ENCODE measurements around the gene PHC1. TPM values are rescaled to one million over a fixed set of nuclear protein-coding genes. Genes with fewer than 3 reads are reported as not detected.

The PHC1 gene
- total and polyA plus RNA-seq, 7 donors: 2.1 to 46.8 (median 31.0) TPM

DNA sequence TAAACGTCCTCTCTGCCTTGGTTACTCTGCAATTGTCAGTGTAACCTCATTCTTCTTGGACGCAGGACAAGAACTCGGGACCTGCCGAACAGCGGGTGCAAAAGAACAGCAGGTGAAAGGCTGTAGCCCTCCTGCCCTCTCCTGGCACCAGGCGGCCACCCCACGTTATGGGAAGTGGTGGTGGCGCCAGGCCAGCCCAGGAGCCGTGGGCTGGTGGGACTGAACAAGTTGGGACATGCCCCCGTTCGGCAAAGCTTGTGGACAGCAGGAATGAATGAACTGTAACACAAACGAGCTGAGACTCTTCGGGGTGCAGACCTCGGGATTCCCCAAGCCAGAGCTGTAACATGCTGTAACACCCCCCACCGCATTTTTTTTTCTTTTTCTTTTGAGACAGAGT is 41.8 kb downstream of the PHC1 start:
- TF ChIP-seq EP300 (IDR thresholded peaks at IDR 0.05): no peak
- no peak for TF ChIP-seq POLR2A (IDR thresholded peaks at IDR 0.05)
- no peak for TF ChIP-seq POLR2AphosphoS5 (IDR thresholded peaks at IDR 0.05)
- TF ChIP-seq, protein P1, sequence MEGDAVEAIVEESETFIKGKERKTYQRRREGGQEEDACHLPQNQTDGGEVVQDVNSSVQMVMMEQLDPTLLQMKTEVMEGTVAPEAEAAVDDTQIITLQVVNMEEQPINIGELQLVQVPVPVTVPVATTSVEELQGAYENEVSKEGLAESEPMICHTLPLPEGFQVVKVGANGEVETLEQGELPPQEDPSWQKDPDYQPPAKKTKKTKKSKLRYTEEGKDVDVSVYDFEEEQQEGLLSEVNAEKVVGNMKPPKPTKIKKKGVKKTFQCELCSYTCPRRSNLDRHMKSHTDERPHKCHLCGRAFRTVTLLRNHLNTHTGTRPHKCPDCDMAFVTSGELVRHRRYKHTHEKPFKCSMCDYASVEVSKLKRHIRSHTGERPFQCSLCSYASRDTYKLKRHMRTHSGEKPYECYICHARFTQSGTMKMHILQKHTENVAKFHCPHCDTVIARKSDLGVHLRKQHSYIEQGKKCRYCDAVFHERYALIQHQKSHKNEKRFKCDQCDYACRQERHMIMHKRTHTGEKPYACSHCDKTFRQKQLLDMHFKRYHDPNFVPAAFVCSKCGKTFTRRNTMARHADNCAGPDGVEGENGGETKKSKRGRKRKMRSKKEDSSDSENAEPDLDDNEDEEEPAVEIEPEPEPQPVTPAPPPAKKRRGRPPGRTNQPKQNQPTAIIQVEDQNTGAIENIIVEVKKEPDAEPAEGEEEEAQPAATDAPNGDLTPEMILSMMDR (IDR thresholded peaks at IDR 0.05): no peak
- peaks cover 0 to 3% (median 2%) of the 10 kb centered on the region in 4 donors for H3K4me1 ChIP-seq
- H3K9me3 ChIP-seq: no peaks in the 10 kb centered on the region
- intact Hi-C loops (cut with DNase I): loop anchor here (10.0 kb wide), 1 partner anchor 711 kb away; no protein-coding TSS in a partner anchor
- H3K27me3 ChIP-seq: no peaks in the 10 kb centered on the region
- no peak overlapping the region for H3K4me3 ChIP-seq
- WGBS, 2 donors: 96 to 97% methylated on average over 15 of the region's 15 CpGs
- no peak overlapping the region for H3K27ac ChIP-seq
- H3K36me3 ChIP-seq: no peaks in the 10 kb centered on the region
- no peak for DNase-seq

DNA sequence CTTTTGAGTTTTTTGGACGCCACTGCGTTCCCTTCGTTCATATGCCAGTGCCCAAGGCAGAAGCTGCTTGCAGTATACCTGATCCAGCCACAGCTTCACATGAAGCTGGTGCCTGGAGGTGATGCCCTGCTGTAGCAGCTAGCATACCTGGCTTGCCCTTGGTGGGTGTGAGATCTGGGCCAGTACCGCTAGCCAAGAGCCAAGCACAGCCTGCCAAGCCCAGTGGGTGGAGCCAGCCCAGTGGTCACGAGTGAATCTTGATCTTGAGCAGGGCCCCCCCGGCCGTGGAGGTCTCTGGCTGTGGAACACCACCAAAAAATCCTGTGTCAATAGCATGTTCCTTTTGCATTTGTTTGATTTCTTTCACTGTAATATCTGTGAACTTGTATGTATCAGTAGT is 42.5 kb downstream of the PHC1 start:
- WGBS, 2 donors: 87 to 89% methylated on average over 7 of the region's 7 CpGs
- H3K4me1 ChIP-seq: no peaks in the 10 kb centered on the region
- no peaks in the 10 kb centered on the region for H3K9me3 ChIP-seq
- no peak for DNase-seq
- H3K27me3 ChIP-seq: no peaks in the 10 kb centered on the region
- no peak for TF ChIP-seq POLR2AphosphoS5 (IDR thresholded peaks at IDR 0.05)
- TF ChIP-seq, protein P1 (IDR thresholded peaks at IDR 0.05): no peak
- no peak for TF ChIP-seq POLR2A (IDR thresholded peaks at IDR 0.05)
- no peak for TF ChIP-seq EP300 (IDR thresholded peaks at IDR 0.05)
- H3K27ac ChIP-seq: no peak overlapping the region
- H3K4me3 ChIP-seq: no peak overlapping the region
- H3K36me3 ChIP-seq: no peaks in the 10 kb centered on the region
- intact Hi-C loops (cut with DNase I): loop anchor here (10.0 kb wide), 1 partner anchor 712 kb away; no protein-coding TSS in a partner anchor

DNA sequence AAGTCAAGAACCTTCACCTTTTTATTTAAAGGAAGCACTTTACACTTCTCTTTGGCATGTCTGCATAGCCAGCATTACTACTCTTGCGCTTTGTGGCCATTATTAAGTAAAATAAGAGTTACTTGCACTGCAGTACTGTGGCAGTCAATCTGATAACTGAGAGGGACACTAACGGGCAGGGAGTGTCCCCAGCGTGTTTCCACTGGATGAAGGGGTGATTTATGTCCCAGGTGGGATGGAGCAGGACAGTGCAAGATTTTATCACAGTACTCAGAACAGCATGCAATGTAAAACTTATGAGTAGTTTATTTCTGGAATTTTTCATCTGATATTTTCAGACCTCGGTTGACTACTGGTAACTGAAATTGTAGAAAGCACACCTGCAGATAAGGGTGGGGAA is 43.3 kb downstream of the PHC1 start:
- no peak overlapping the region for H3K4me3 ChIP-seq
- H3K9me3 ChIP-seq: no peaks in the 10 kb centered on the region
- H3K27me3 ChIP-seq: no peaks in the 10 kb centered on the region
- no peaks in the 10 kb centered on the region for H3K4me1 ChIP-seq
- TF ChIP-seq POLR2A (IDR thresholded peaks at IDR 0.05) (no peak), EP300 (IDR thresholded peaks at IDR 0.05) (no peak), POLR2AphosphoS5 (IDR thresholded peaks at IDR 0.05) (no peak)
- TF ChIP-seq, protein P1 (IDR thresholded peaks at IDR 0.05): no peak
- H3K36me3 ChIP-seq: no peaks in the 10 kb centered on the region
- DNase-seq: no peak
- no peak overlapping the region for H3K27ac ChIP-seq
- intact Hi-C loops (cut with DNase I): loop anchor here (10.0 kb wide), 1 partner anchor 713 kb away; no protein-coding TSS in a partner anchor
- WGBS, 2 donors: 68 to 82% methylated on average over 4 of the region's 4 CpGs

DNA sequence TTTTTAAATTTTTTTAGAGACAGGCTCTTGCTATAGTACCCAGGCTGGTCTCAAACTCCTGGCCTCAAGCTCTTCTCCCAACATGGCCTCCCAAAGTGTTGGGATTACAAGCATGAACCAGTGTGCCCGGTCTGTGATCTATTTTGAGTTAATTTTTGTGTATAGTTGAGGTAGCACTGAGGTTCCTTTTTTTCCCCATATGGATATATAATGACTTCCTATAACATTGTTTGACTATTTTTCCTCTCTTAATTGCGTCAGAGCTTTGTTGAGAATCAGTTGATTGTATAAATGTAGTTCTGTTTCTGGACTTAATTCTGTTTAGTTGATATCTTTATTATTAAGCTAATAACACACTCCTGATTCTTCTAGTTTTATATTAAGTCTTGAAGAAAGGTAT is 43.8 kb downstream of the PHC1 start:
- intact Hi-C loops (cut with DNase I): loop anchor here (10.0 kb wide), 1 partner anchor 713 kb away; no protein-coding TSS in a partner anchor
- Histone ChIP-seq H3K4me3 (no peak overlapping the region), H3K27ac (no peak overlapping the region), H3K4me1 (no peaks in the 10 kb centered on the region), H3K36me3 (no peaks in the 10 kb centered on the region), H3K27me3 (no peaks in the 10 kb centered on the region), H3K9me3 (no peaks in the 10 kb centered on the region)
- 64 to 79% methylated on average over 2 of the region's 2 CpGs for WGBS, 2 donors
- TF ChIP-seq POLR2A (IDR thresholded peaks at IDR 0.05) (no peak), EP300 (IDR thresholded peaks at IDR 0.05) (no peak), POLR2AphosphoS5 (IDR thresholded peaks at IDR 0.05) (no peak)
- TF ChIP-seq, protein P1 (IDR thresholded peaks at IDR 0.05): no peak
- DNase-seq: no peak

DNA sequence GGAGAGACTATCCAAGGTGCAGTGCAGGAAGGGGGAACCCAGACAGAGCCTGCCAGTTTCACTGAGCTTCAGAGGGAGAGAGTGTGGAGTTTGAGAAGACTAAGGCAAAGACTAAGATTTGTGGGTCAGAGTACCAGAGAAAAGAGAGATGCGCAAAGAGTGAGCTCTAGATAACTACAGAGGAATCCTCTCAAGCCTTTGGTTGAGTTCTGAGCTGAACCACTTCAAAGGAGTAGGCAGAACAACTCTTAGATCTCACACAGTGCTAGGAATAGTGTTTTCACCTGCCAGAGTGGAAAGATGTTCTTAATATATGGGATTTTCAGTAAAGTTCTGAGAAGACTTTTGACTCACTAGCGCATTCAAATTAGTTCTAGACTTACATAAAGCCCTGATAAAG is 45.9 kb downstream of the PHC1 start:
- Histone ChIP-seq H3K27me3 (no peaks in the 10 kb centered on the region), H3K4me1 (no peaks in the 10 kb centered on the region), H3K27ac (no peak overlapping the region), H3K36me3 (no peaks in the 10 kb centered on the region), H3K4me3 (no peak overlapping the region), H3K9me3 (no peaks in the 10 kb centered on the region)
- TF ChIP-seq POLR2A (IDR thresholded peaks at IDR 0.05) (no peak), POLR2AphosphoS5 (IDR thresholded peaks at IDR 0.05) (no peak), EP300 (IDR thresholded peaks at IDR 0.05) (no peak)
- TF ChIP-seq, protein P1 (IDR thresholded peaks at IDR 0.05): no peak
- 86 to 95% methylated on average over 2 of the region's 2 CpGs for WGBS, 2 donors
- intact Hi-C loops (cut with DNase I): no loop called here
- no peak for DNase-seq

Data from sigmoid colon (tissue), 7 donors.